ENCODE measurements around the gene MEGF9.

DNA sequence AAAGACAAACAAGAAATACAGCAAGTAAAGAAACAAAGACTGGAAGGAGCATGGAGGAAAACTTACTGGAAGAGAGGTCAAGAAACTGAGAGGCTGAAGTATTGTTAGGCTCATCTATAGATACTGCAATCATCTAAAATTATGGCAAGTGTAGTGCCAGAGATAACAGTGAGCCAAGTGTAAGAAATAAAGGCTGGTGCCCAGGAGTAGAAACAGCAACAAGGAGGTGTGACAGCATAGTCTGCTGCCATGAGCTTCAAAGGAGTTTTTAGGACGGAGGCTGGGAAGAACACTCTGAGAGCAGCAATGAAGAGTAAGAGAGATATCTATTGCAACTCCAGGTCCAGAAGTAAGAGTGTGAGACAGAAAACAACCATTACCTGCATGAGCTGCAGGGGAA lies 60.5 kb downstream of the MEGF9 start:
- TF ChIP-seq, protein P1, sequence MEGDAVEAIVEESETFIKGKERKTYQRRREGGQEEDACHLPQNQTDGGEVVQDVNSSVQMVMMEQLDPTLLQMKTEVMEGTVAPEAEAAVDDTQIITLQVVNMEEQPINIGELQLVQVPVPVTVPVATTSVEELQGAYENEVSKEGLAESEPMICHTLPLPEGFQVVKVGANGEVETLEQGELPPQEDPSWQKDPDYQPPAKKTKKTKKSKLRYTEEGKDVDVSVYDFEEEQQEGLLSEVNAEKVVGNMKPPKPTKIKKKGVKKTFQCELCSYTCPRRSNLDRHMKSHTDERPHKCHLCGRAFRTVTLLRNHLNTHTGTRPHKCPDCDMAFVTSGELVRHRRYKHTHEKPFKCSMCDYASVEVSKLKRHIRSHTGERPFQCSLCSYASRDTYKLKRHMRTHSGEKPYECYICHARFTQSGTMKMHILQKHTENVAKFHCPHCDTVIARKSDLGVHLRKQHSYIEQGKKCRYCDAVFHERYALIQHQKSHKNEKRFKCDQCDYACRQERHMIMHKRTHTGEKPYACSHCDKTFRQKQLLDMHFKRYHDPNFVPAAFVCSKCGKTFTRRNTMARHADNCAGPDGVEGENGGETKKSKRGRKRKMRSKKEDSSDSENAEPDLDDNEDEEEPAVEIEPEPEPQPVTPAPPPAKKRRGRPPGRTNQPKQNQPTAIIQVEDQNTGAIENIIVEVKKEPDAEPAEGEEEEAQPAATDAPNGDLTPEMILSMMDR (IDR thresholded peaks at IDR 0.05; ENCODE audit: insufficient read depth, low read length), result no peak
- TF ChIP-seq POLR2AphosphoS5 (IDR thresholded peaks at IDR 0.05; ENCODE audit: low read depth), result no peak
- TF ChIP-seq, protein P2, sequence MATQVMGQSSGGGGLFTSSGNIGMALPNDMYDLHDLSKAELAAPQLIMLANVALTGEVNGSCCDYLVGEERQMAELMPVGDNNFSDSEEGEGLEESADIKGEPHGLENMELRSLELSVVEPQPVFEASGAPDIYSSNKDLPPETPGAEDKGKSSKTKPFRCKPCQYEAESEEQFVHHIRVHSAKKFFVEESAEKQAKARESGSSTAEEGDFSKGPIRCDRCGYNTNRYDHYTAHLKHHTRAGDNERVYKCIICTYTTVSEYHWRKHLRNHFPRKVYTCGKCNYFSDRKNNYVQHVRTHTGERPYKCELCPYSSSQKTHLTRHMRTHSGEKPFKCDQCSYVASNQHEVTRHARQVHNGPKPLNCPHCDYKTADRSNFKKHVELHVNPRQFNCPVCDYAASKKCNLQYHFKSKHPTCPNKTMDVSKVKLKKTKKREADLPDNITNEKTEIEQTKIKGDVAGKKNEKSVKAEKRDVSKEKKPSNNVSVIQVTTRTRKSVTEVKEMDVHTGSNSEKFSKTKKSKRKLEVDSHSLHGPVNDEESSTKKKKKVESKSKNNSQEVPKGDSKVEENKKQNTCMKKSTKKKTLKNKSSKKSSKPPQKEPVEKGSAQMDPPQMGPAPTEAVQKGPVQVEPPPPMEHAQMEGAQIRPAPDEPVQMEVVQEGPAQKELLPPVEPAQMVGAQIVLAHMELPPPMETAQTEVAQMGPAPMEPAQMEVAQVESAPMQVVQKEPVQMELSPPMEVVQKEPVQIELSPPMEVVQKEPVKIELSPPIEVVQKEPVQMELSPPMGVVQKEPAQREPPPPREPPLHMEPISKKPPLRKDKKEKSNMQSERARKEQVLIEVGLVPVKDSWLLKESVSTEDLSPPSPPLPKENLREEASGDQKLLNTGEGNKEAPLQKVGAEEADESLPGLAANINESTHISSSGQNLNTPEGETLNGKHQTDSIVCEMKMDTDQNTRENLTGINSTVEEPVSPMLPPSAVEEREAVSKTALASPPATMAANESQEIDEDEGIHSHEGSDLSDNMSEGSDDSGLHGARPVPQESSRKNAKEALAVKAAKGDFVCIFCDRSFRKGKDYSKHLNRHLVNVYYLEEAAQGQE (IDR thresholded peaks at IDR 0.05; ENCODE audit: insufficient replicate concordance, low read depth), result no peak
- TF ChIP-seq GABPA (IDR thresholded peaks at IDR 0.05; ENCODE audit: low read depth), result no peak

Data from HL-60 (cell line).